HEK293 (cell line): ENCODE results near the gene DDX28.

ENCODE experiments used
- BCL6B ChIP-seq: fragments of 450-650 bp; formaldehyde crosslinking; IDR thresholded peaks from 2 replicates; pipeline ENCODE4 v1.5.1; 2017; ENCODE audit warnings: missing biosample characterization, missing genetic modification characterization
- ZNF133 ChIP-seq: fragments of 450-650 bp; formaldehyde crosslinking; IDR thresholded peaks from 2 replicates; pipeline ENCODE4 v1.5.1; 2016; ENCODE audit warnings: missing biosample characterization, missing genetic modification characterization
- ZNF214 ChIP-seq: fragments of 450-650 bp; formaldehyde crosslinking; IDR thresholded peaks from 2 replicates; pipeline ENCODE4 v1.5.1; 2017; ENCODE audit warnings: missing biosample characterization, mild to moderate bottlenecking, missing genetic modification characterization, borderline replicate concordance
- ZNF274 ChIP-seq, 2 experiments: fragments of 200-500 bp in 1 of 2; fragments of 450-650 bp in 1 of 2; sonication (Bioruptor generic) in 1 of 2; formaldehyde crosslinking in 1 of 2; IDR thresholded peaks; 2 replicates each; pipeline versions ENCODE4 v1.5.1 to v1.6.1; 2014 to 2016; ENCODE audit warnings: borderline replicate concordance in 1 of 2, inconsistent platforms in 1 of 2, low read length in 1 of 2, missing biosample characterization in 1 of 2, missing genetic modification characterization in 1 of 2
- ZNF362 ChIP-seq: fragments of 450-650 bp; formaldehyde crosslinking; IDR thresholded peaks from 2 replicates; pipeline ENCODE4 v1.5.1; 2016; ENCODE audit warnings: missing biosample characterization, missing genetic modification characterization
- ZNF423 ChIP-seq: fragments of 450-650 bp; formaldehyde crosslinking; IDR thresholded peaks from 2 replicates; pipeline ENCODE4 v1.5.1; 2016; ENCODE audit warnings: missing biosample characterization, missing genetic modification characterization
- ZNF473 ChIP-seq: fragments of 450-650 bp; formaldehyde crosslinking; IDR thresholded peaks from 2 replicates; pipeline ENCODE4 v1.5.1; 2017; ENCODE audit warnings: missing biosample characterization, missing genetic modification characterization
- ZNF558 ChIP-seq: fragments of 450-650 bp; formaldehyde crosslinking; IDR thresholded peaks from 2 replicates; pipeline ENCODE4 v1.5.1; 2016; ENCODE audit warnings: missing biosample characterization, missing genetic modification characterization
- TF ChIP-seq, protein P1 (sequence below): fragments of 450-650 bp; formaldehyde crosslinking; IDR thresholded peaks from 2 replicates; pipeline ENCODE4 v1.5.1; 2016; ENCODE audit warnings: missing biosample characterization, missing genetic modification characterization
- TF ChIP-seq, protein P2 (sequence below): fragments of 450-650 bp; formaldehyde crosslinking; IDR thresholded peaks from 2 replicates; pipeline ENCODE4 v1.5.1; 2016; ENCODE audit warnings: missing biosample characterization, missing genetic modification characterization
- TF ChIP-seq, protein P3 (sequence below): sonication (generic); formaldehyde crosslinking; IDR thresholded peaks from 2 replicates; pipeline ENCODE4 v1.8.1; 2022; ENCODE audit warnings: mild to moderate bottlenecking, moderate library complexity, missing genetic modification reagents
- TF ChIP-seq, protein P4 (sequence below): fragments of 450-650 bp; formaldehyde crosslinking; IDR thresholded peaks from 2 replicates; pipeline ENCODE4 v1.5.1; 2017; ENCODE audit warnings: missing biosample characterization, missing genetic modification characterization

DNA sequence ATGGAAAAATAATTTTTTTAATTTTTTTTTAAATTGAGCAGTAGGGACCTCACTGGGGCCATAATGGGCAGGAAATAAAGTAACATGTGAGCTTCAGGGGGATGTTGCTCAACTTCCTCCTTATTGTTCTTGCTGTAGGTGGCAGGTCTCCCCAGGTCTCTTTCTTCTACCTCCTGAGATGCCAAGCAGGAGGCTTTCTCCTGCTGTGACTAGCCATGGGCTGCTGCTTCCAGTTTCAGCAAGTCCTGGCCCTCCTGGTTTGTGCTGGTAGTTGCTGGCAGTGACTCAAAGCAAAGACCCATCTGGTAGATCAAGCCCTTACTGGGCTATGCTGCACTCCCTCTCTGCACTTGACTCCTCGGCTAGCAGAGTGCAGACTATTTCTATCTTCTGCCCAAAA is 9.6 kb downstream of the DDX28 start:
- TF ChIP-seq ZNF473 (tag by site-specific recombination): no peak
- TF ChIP-seq, protein P1, sequence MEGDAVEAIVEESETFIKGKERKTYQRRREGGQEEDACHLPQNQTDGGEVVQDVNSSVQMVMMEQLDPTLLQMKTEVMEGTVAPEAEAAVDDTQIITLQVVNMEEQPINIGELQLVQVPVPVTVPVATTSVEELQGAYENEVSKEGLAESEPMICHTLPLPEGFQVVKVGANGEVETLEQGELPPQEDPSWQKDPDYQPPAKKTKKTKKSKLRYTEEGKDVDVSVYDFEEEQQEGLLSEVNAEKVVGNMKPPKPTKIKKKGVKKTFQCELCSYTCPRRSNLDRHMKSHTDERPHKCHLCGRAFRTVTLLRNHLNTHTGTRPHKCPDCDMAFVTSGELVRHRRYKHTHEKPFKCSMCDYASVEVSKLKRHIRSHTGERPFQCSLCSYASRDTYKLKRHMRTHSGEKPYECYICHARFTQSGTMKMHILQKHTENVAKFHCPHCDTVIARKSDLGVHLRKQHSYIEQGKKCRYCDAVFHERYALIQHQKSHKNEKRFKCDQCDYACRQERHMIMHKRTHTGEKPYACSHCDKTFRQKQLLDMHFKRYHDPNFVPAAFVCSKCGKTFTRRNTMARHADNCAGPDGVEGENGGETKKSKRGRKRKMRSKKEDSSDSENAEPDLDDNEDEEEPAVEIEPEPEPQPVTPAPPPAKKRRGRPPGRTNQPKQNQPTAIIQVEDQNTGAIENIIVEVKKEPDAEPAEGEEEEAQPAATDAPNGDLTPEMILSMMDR: no peak
- TF ChIP-seq, protein P2, sequence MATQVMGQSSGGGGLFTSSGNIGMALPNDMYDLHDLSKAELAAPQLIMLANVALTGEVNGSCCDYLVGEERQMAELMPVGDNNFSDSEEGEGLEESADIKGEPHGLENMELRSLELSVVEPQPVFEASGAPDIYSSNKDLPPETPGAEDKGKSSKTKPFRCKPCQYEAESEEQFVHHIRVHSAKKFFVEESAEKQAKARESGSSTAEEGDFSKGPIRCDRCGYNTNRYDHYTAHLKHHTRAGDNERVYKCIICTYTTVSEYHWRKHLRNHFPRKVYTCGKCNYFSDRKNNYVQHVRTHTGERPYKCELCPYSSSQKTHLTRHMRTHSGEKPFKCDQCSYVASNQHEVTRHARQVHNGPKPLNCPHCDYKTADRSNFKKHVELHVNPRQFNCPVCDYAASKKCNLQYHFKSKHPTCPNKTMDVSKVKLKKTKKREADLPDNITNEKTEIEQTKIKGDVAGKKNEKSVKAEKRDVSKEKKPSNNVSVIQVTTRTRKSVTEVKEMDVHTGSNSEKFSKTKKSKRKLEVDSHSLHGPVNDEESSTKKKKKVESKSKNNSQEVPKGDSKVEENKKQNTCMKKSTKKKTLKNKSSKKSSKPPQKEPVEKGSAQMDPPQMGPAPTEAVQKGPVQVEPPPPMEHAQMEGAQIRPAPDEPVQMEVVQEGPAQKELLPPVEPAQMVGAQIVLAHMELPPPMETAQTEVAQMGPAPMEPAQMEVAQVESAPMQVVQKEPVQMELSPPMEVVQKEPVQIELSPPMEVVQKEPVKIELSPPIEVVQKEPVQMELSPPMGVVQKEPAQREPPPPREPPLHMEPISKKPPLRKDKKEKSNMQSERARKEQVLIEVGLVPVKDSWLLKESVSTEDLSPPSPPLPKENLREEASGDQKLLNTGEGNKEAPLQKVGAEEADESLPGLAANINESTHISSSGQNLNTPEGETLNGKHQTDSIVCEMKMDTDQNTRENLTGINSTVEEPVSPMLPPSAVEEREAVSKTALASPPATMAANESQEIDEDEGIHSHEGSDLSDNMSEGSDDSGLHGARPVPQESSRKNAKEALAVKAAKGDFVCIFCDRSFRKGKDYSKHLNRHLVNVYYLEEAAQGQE (tag by site-specific recombination): no peak
- TF ChIP-seq ZNF274 (IDR thresholded peaks at IDR 0.05; ENCODE audit: low read length): no peak
- TF ChIP-seq ZNF274 (tag by site-specific recombination; IDR thresholded peaks at IDR 0.05; ENCODE audit: borderline replicate concordance): no peak
- TF ChIP-seq, protein P3, sequence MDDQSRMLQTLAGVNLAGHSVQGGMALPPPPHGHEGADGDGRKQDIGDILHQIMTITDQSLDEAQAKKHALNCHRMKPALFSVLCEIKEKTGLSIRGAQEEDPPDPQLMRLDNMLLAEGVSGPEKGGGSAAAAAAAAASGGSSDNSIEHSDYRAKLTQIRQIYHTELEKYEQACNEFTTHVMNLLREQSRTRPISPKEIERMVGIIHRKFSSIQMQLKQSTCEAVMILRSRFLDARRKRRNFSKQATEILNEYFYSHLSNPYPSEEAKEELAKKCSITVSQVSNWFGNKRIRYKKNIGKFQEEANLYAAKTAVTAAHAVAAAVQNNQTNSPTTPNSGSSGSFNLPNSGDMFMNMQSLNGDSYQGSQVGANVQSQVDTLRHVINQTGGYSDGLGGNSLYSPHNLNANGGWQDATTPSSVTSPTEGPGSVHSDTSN: no peak
- TF ChIP-seq ZNF423: no peak
- no peak for TF ChIP-seq ZNF362 (tag by site-specific recombination)
- no peak for TF ChIP-seq BCL6B (tag by site-specific recombination)
- TF ChIP-seq ZNF558: no peak
- TF ChIP-seq, protein P4, sequence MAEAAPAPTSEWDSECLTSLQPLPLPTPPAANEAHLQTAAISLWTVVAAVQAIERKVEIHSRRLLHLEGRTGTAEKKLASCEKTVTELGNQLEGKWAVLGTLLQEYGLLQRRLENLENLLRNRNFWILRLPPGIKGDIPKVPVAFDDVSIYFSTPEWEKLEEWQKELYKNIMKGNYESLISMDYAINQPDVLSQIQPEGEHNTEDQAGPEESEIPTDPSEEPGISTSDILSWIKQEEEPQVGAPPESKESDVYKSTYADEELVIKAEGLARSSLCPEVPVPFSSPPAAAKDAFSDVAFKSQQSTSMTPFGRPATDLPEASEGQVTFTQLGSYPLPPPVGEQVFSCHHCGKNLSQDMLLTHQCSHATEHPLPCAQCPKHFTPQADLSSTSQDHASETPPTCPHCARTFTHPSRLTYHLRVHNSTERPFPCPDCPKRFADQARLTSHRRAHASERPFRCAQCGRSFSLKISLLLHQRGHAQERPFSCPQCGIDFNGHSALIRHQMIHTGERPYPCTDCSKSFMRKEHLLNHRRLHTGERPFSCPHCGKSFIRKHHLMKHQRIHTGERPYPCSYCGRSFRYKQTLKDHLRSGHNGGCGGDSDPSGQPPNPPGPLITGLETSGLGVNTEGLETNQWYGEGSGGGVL (tag by site-specific recombination): no peak
- TF ChIP-seq ZNF214 (tag by site-specific recombination): no peak
- no peak for TF ChIP-seq ZNF133 (tag by site-specific recombination)
